ENCODE measurements around the gene GPC1. TPM values are rescaled to one million over a fixed set of nuclear protein-coding genes. Genes with fewer than 3 reads are reported as not detected.

Gene GPC1
- total and polyA plus RNA-seq, 2 experiments from 2014 or later: 9.0 to 46.2 TPM

DNA sequence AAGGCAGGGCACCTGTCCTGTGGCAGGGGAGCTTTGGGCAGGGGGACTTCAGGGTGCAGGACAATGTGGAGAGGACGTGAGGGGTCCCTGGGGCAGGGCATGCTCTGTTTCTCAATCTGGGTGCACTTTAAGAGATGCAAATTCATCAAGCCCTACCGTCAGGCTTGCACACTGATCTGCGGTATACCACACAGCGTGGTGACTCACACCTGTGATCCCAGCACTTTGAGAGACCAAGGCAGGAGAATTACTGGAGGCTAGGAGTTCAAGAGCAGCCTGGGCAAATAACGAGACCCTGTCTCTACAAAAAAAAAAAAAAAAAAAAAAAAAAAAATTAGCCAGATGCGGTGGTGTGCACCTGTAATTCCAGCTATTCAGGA is 10.2 kb upstream of the GPC1 start (continued):
- TF ChIP-seq, protein P1, sequence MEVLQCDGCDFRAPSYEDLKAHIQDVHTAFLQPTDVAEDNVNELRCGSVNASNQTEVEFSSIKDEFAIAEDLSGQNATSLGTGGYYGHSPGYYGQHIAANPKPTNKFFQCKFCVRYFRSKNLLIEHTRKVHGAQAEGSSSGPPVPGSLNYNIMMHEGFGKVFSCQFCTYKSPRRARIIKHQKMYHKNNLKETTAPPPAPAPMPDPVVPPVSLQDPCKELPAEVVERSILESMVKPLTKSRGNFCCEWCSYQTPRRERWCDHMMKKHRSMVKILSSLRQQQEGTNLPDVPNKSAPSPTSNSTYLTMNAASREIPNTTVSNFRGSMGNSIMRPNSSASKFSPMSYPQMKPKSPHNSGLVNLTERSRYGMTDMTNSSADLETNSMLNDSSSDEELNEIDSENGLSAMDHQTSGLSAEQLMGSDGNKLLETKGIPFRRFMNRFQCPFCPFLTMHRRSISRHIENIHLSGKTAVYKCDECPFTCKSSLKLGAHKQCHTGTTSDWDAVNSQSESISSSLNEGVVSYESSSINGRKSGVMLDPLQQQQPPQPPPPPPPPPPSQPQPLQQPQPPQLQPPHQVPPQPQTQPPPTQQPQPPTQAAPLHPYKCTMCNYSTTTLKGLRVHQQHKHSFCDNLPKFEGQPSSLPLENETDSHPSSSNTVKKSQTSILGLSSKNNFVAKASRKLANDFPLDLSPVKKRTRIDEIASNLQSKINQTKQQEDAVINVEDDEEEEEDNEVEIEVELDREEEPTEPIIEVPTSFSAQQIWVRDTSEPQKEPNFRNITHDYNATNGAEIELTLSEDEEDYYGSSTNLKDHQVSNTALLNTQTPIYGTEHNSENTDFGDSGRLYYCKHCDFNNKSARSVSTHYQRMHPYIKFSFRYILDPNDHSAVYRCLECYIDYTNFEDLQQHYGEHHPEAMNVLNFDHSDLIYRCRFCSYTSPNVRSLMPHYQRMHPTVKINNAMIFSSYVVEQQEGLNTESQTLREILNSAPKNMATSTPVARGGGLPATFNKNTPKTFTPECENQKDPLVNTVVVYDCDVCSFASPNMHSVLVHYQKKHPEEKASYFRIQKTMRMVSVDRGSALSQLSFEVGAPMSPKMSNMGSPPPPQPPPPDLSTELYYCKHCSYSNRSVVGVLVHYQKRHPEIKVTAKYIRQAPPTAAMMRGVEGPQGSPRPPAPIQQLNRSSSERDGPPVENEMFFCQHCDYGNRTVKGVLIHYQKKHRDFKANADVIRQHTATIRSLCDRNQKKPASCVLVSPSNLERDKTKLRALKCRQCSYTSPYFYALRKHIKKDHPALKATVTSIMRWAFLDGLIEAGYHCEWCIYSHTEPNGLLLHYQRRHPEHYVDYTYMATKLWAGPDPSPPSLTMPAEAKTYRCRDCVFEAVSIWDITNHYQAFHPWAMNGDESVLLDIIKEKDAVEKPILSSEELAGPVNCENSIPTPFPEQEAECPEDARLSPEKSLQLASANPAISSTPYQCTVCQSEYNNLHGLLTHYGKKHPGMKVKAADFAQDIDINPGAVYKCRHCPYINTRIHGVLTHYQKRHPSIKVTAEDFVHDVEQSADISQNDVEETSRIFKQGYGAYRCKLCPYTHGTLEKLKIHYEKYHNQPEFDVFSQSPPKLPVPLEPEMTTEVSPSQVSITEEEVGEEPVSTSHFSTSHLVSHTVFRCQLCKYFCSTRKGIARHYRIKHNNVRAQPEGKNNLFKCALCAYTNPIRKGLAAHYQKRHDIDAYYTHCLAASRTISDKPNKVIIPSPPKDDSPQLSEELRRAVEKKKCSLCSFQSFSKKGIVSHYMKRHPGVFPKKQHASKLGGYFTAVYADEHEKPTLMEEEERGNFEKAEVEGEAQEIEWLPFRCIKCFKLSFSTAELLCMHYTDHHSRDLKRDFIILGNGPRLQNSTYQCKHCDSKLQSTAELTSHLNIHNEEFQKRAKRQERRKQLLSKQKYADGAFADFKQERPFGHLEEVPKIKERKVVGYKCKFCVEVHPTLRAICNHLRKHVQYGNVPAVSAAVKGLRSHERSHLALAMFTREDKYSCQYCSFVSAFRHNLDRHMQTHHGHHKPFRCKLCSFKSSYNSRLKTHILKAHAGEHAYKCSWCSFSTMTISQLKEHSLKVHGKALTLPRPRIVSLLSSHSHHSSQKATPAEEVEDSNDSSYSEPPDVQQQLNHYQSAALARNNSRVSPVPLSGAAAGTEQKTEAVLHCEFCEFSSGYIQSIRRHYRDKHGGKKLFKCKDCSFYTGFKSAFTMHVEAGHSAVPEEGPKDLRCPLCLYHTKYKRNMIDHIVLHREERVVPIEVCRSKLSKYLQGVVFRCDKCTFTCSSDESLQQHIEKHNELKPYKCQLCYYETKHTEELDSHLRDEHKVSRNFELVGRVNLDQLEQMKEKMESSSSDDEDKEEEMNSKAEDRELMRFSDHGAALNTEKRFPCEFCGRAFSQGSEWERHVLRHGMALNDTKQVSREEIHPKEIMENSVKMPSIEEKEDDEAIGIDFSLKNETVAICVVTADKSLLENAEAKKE (CRISPR knock-in tag; IDR thresholded peaks at IDR 0.05): no peak
- TF ChIP-seq, protein P2, sequence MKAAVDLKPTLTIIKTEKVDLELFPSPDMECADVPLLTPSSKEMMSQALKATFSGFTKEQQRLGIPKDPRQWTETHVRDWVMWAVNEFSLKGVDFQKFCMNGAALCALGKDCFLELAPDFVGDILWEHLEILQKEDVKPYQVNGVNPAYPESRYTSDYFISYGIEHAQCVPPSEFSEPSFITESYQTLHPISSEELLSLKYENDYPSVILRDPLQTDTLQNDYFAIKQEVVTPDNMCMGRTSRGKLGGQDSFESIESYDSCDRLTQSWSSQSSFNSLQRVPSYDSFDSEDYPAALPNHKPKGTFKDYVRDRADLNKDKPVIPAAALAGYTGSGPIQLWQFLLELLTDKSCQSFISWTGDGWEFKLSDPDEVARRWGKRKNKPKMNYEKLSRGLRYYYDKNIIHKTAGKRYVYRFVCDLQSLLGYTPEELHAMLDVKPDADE (IDR thresholded peaks at IDR 0.05): no peak

DNA sequence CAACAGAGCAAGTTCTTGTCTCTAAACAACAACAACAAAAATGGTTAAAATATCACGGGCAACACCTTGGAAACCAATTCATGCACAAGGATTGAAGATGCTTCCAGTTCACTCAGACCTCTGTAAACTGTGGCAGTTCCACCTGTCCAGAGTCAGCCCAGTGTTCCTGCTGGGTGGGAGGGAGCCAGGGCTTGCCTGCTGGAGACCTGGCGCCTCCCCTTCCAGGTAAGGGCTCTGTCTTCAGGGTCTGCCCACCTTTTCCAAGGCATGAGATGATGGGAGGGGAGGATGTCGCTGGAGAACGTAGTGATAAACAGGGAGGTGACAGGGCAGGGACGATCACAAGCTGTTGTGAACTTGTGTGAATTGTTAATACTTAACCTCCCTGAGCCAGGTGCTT is 9.8 kb upstream of the GPC1 start:
- Histone ChIP-seq H3K27ac (ENCODE audit: low read depth) (no peak overlapping the region), H3K36me3 (ENCODE audit: insufficient read depth) (no peaks in the 10 kb centered on the region), H3K4me3 (no peak overlapping the region), H3K27me3 (ENCODE audit: insufficient read depth) (no peaks in the 10 kb centered on the region), H4K20me1 (replicated peaks; ENCODE audit: insufficient read depth) (no peaks in the 10 kb centered on the region), H2AFZ (no peak overlapping the region), H3F3A (replicated peaks; ENCODE audit: low read depth) (no peaks in the 10 kb centered on the region), H3K79me2 (replicated peaks; ENCODE audit: insufficient read depth) (no peaks in the 10 kb centered on the region), H3K9me2 (ENCODE audit: insufficient read depth) (no peaks in the 10 kb centered on the region), H3K4me2 (no peak overlapping the region), H3K4me1 (ENCODE audit: insufficient read depth) (no peaks in the 10 kb centered on the region)
- ATAC-seq: no peak
- H3K27ac Mint-ChIP-seq: no peak overlapping the region
- H3K9me3 Mint-ChIP-seq: peaks cover 40% of the 10 kb centered on the region
- H3K36me3 Mint-ChIP-seq (ENCODE audit: low read depth): peaks cover 2% of the 10 kb centered on the region; the same call in 1 of the 3 replicates
- H3K4me1 Mint-ChIP-seq: no peaks in the 10 kb centered on the region
- TF ChIP-seq NANOG (IDR thresholded peaks at IDR 0.05; ENCODE audit: borderline replicate concordance): no peak
- no peak for DNase-seq (ENCODE audit: low spot score)
- peaks cover 6% of the 10 kb centered on the region for H3K27me3 Mint-ChIP-seq (ENCODE audit: insufficient read depth, low read depth, poor library complexity)
- H3K4me3 Mint-ChIP-seq: no peak overlapping the region
